Mesenchymal stem cell (in vitro differentiated cells and primary cell): ENCODE measurements around the gene TSPAN9. TPM values are rescaled to one million over a fixed set of nuclear protein-coding genes. Genes with fewer than 3 reads are reported as not detected.

Experiments
- small RNA-seq: library from polyadenylated mRNA; stranded (forward); fragments of <200 nt; extraction: miRNeasy Mini kit (QIAGEN cat#:217004); gene quantifications from one replicate; pipeline ENCODE3, GENCODE V24; 2013; ENCODE audit warnings: low read depth

TSPAN9 gene

Small RNAs within 50 kb of the gene (small RNA-seq; reads per million reads assigned to genes)
- not detected for gene AC005912.1
- not detected for gene RF00017
